ENCODE measurements around the gene TEX14. TPM values are rescaled to one million over a fixed set of nuclear protein-coding genes. Genes with fewer than 3 reads are reported as not detected.

The TEX14 gene
- total RNA-seq, 4 donors from 2014 or later = 0.27 TPM; not detected in 3

GRCh38 chr17:58532555-58532951 is 159.3 kb downstream of the TEX14 start:
- peak overlapping the region in 2 of 4 donors; percentile 47 to 55 for H3K4me3 ChIP-seq
- no peak for DNase-seq
- no peaks in the 10 kb centered on the region for H3K36me3 ChIP-seq
- no peaks in the 10 kb centered on the region for H3K9me3 ChIP-seq
- WGBS, 2 donors (ENCODE audit: low coverage in 1 of 2) = 53% methylated on average over 3 of the region's 3 CpGs; no CpG with 5 or more reads in 1 of the 2 donors
- in situ Hi-C loops (cut with MboI; ENCODE audit: low pct_ligation_motif_present in 1 of 4, low pct_unique_long_range_greater_than_20kb in 1 of 4, low sequenced_read_pairs in 3 of 4) = loop anchor here in 1 of 4 donors (10.0 kb wide), 1 partner anchor 62 kb away; no protein-coding TSS in a partner anchor
- TF ChIP-seq POLR2A (IDR thresholded peaks at IDR 0.05) = no peak
- TF ChIP-seq, protein P1, sequence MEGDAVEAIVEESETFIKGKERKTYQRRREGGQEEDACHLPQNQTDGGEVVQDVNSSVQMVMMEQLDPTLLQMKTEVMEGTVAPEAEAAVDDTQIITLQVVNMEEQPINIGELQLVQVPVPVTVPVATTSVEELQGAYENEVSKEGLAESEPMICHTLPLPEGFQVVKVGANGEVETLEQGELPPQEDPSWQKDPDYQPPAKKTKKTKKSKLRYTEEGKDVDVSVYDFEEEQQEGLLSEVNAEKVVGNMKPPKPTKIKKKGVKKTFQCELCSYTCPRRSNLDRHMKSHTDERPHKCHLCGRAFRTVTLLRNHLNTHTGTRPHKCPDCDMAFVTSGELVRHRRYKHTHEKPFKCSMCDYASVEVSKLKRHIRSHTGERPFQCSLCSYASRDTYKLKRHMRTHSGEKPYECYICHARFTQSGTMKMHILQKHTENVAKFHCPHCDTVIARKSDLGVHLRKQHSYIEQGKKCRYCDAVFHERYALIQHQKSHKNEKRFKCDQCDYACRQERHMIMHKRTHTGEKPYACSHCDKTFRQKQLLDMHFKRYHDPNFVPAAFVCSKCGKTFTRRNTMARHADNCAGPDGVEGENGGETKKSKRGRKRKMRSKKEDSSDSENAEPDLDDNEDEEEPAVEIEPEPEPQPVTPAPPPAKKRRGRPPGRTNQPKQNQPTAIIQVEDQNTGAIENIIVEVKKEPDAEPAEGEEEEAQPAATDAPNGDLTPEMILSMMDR (IDR thresholded peaks at IDR 0.05) = no peak
- no peak for TF ChIP-seq EP300 (IDR thresholded peaks at IDR 0.05; ENCODE audit: low read depth)
- intact Hi-C loops (cut with DNase I; ENCODE audit: low total_unique reads) = no loop called here
- peaks cover 9% of the 10 kb centered on the region for H3K27me3 ChIP-seq
- H3K4me1 ChIP-seq = peaks cover 0 to 17% (median 5%) of the 10 kb centered on the region in 4 donors
- no peak overlapping the region for H3K27ac ChIP-seq

DNA sequence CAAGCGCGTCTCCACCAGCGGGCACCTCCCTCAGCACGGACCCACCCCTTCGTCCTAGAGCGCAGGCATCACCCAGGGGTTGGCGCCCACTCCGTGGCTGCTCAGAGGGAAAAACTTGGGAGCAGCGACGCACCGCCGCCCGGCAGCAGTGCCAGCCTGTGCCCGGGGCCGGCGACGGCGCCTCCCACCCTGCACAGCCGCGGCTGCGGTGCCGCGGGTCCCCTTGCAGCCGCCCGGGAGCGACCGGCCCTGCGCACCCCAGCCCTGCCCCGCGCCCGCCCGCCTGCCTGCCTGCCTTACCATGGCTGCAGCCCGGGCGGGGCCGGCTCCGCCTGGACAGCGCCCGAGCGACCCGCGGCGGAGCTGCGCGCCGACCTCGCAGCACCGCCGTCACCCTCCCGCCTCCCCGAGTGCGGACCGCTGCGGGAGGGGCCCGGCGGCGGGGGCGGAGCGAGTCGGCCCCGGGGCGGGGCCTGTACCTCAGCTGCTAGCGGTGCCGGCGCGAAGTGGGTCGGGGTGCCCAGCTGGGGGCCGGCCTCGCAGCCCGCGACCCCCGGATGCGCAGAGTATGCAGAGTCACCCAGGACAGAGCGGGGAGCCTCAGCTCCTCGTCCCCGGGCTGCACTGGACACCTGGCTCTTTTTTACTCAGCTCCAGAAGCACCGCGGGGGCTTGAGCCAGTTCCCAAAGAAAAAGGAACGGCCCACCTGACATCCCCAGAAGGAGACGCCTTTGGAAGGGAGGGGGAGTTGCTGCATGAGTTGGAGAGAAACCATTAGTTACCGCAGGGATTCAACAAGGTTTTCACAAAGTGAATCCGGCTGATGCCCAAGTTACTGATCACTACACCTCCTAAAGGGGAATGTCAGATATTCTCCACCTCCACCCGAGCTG is 159.9 kb downstream of the TEX14 start:
- in situ Hi-C loops (cut with MboI; ENCODE audit: low pct_ligation_motif_present in 1 of 4, low pct_unique_long_range_greater_than_20kb in 1 of 4, low sequenced_read_pairs in 3 of 4) = loop anchor here in 1 of 4 donors (10.0 kb wide), 1 partner anchor 63 kb away; no protein-coding TSS in a partner anchor
- H3K27ac ChIP-seq = peak overlapping the region; percentile 29 to 48 (median 39)

GRCh38 chr17:58531122-58531521 is 160.7 kb downstream of the TEX14 start:
- Histone ChIP-seq H3K4me3 (peak overlapping the region; percentile 13 to 55 (median 44)), H3K27ac (peak overlapping the region in 3 of 4 donors; percentile 37 to 48 (median 41)), H3K27me3 (peaks cover 5% of the 10 kb centered on the region), H3K36me3 (no peaks in the 10 kb centered on the region), H3K4me1 (peaks cover 0 to 20% (median 5%) of the 10 kb centered on the region in 4 donors), H3K9me3 (no peaks in the 10 kb centered on the region)
- in situ Hi-C loops (cut with MboI; ENCODE audit: low pct_ligation_motif_present in 1 of 4, low pct_unique_long_range_greater_than_20kb in 1 of 4, low sequenced_read_pairs in 3 of 4) = loop anchor here in 1 of 4 donors (10.0 kb wide), 1 partner anchor 64 kb away; no protein-coding TSS in a partner anchor
- 43% methylated on average over 3 of the region's 3 CpGs; no CpG with 5 or more reads in 1 of the 2 donors for WGBS, 2 donors (ENCODE audit: low coverage in 1 of 2)
- DNase-seq = no peak
- intact Hi-C loops (cut with DNase I; ENCODE audit: low total_unique reads) = no loop called here
- TF ChIP-seq POLR2A (IDR thresholded peaks at IDR 0.05) (no peak), EP300 (IDR thresholded peaks at IDR 0.05; ENCODE audit: low read depth) (no peak), POLR2AphosphoS5 (IDR thresholded peaks at IDR 0.05) (no peak)
- TF ChIP-seq, protein P1 (IDR thresholded peaks at IDR 0.05) = no peak

More for the DNA sequence above, 159.9 kb downstream of the TEX14 start:
- Histone ChIP-seq H3K4me3 (peak overlapping the region; percentile 20 to 55 (median 44)), H3K27me3 (peaks cover 9% of the 10 kb centered on the region), H3K4me1 (peaks cover 0 to 20% (median 5%) of the 10 kb centered on the region in 4 donors), H3K9me3 (no peaks in the 10 kb centered on the region), H3K36me3 (no peaks in the 10 kb centered on the region)
- WGBS, 2 donors (ENCODE audit: low coverage in 1 of 2) = 5 to 28% methylated on average over 2 to 36 of the region's 82 CpGs
- peak; percentile 64 for DNase-seq
- intact Hi-C loops (cut with DNase I; ENCODE audit: low total_unique reads) = no loop called here
- no peak for TF ChIP-seq POLR2AphosphoS5 (IDR thresholded peaks at IDR 0.05)
- TF ChIP-seq POLR2A (IDR thresholded peaks at IDR 0.05) = no peak
- TF ChIP-seq, protein P1 (IDR thresholded peaks at IDR 0.05) = no peak
- TF ChIP-seq EP300 (IDR thresholded peaks at IDR 0.05; ENCODE audit: low read depth) = no peak

DNA sequence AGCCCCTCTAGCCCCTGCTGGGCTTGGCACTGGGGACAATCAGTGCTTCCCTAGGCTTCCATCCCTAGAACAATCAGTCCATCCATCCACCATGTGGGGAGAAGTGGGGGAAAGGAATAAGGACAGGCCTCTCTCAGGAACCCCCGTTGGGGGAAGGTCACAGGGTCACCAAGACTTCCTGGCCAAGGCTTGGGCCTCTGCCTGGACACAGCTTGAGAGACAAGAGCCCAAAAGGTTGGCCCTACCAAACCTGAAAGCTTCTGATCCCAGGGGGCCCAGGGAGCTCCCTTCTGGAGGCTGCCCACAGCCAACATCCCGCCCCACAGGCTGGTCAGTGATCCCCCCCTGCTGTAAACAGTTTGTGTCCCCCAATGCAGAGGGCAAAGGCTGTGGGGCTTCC is 161.2 kb downstream of the TEX14 start:
- no peak for DNase-seq
- intact Hi-C loops (cut with DNase I; ENCODE audit: low total_unique reads) = no loop called here
- H3K9me3 ChIP-seq = no peaks in the 10 kb centered on the region
- H3K27me3 ChIP-seq = peaks cover 5% of the 10 kb centered on the region
- TF ChIP-seq EP300 (IDR thresholded peaks at IDR 0.05; ENCODE audit: low read depth) (no peak), POLR2A (IDR thresholded peaks at IDR 0.05) (no peak), POLR2AphosphoS5 (IDR thresholded peaks at IDR 0.05) (no peak)
- TF ChIP-seq, protein P1 (IDR thresholded peaks at IDR 0.05) = no peak
- in situ Hi-C loops (cut with MboI; ENCODE audit: low pct_ligation_motif_present in 1 of 4, low pct_unique_long_range_greater_than_20kb in 1 of 4, low sequenced_read_pairs in 3 of 4) = loop anchor here in 1 of 4 donors (10.0 kb wide), 1 partner anchor 64 kb away; no protein-coding TSS in a partner anchor
- H3K4me1 ChIP-seq = peaks cover 0 to 20% (median 5%) of the 10 kb centered on the region in 4 donors
- H3K27ac ChIP-seq = peak overlapping the region in 1 of 4 donors; percentile 37
- H3K4me3 ChIP-seq = no peak overlapping the region
- 30% methylated on average over 1 of the region's 2 CpGs; no CpG with 5 or more reads in 1 of the 2 donors for WGBS, 2 donors (ENCODE audit: low coverage in 1 of 2)
- no peaks in the 10 kb centered on the region for H3K36me3 ChIP-seq

Data from transverse colon (tissue), 4 donors.